Measurements from ENCODE around the gene TEX30.
"Not testable (repeated sequence)": the region's sequence is repeated elsewhere in the genome, so short reads cannot be mapped to it uniquely, and the experiment has no call there.

Gene TEX30

DNA sequence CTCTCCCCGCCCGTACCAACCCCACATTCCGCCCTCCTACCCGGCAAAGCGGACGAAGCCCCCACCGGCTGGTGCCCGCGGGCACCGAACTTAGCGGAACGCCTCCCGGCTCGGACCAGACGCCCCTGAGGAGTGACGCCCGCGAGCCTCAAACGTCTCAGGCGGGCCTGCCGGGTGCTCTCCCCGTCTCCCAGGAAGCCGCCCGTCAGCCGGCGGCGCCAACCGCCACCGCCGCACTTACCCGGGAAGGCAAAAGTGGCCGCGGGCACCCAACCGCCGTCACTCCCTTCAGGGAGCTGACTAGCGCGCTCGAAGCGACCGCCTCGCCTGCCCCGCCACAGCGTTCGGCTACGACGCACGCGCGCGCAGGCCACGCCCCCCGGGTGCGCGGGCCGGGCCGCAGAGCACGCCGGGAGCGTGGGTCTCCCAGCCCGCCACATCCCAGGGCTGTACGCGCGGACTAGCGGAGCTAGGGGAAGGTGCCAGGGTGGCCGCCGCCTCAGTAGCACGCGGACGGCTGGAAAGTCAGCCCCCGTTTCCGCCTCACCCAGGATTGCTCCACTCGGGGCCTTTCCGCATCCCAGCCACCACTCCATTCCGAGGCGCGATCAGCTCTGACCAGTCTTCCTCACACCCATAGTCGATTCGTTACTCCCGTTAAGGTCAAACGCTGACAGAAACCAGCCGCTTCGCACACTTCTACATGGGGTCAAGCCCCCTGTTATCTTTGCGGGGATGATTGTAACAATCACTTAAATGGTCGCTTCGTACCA is at the start of gene TEX30:
Gene TEX30 (minus strand): TSS at position 346 of the 773 bp plus-strand sequence. CDS start 3,760 bp downstream, outside the sequence.
- H3K4me3 ChIP-seq (ENCODE audit: low read depth, low read length), result peak within 1 kb of the TSS; percentile 62

DNA sequence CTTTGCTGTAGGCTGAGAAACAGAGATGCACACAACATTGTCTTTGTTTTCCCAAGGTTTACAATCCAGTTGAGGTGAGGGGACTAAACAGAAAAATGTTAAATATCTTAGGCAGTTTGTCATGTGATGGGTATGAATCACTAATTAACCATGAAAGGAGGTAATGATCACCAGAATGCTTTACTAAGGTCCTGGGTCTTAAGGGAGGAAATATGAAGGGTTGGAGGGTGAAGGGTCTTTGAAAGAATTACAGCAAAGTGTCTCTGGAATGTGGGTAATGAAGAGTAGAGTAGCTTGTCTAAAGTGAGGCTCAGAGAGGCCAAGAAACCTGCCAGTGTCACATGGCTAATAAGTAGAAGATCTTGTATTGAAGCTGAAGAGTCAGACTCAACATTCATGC is 44.3 kb upstream of the TEX30 start:
- no peak overlapping the region for H3K4me3 ChIP-seq (ENCODE audit: low read depth, low read length)

DNA sequence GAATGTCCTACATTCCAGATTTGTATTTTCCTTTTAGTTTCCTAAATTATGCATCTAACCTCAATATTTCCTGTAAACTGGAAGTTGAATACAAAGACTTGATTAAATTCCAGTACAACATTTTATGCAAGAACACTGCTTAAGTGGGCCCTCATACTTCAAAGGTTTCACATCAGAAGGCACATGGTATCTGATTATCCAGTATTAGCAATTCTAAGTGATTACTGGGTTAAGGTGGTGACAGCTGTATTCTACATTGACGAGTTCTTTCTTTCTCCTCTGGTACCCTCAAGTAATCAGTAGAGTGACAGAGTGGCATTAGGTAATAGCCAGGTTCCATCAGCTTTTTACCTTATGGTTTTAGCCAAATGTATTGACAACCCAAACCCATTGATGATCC is 43.7 kb upstream of the TEX30 start:
- H3K4me3 ChIP-seq (ENCODE audit: low read depth, low read length), result no peak overlapping the region

DNA sequence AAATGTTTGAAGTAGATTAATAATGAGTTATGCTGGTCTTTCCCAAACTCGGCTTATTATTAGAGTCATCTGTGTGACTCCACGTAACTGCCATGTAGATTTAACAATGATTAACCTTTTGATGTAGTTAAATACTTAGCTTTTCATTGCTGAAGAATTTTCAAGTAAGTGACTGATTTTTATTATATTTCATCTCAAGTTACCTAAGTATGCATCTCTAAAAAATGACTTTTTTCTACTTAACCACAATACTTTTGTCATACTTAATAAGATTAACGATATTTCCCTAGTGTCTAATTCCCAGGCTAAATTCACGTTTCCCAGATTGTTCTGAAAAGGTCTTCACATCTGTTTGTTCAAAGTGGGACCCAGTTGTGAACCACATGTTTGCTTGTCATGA is 43.1 kb upstream of the TEX30 start:
- H3K4me3 ChIP-seq (ENCODE audit: low read depth, low read length), result no peak overlapping the region

DNA sequence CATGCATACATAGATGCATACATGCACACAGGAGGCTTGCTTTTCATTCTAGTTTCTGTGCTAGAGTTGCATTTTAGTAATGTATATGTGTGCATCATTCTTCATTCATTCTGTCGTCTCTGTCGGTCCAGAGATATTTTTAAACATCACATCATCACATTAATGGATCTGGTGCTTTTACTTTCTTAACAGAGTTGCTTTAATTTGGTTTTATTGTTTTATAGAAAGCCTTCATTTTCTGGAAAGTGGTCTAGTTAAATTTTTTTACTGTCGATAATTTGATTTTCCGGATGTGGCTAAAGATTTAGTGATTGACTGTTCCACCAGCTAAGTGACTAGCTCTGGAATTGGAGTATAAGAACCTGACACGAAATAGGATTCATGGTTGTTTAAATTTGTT is 42.2 kb upstream of the TEX30 start:
- H3K4me3 ChIP-seq (ENCODE audit: low read depth, low read length), result no peak overlapping the region

DNA sequence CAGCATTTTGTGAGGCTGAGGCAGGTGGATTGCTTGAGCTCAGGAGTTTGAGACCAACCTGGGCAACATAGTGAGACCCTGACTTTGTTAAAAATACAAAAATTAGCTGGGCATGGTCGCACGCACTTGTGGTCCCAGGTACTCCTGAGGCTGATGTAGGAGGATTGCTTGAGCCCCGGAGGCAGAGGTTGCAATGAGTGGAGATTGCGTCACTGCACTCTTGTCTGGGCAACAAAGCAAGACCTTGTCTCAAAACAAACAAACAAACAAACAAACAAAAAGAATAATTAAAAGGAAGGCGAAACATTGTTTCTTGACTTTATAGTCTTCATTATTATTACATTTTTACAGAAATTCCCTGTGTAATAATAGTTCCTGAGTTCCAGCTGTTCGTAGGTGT is 41.2 kb upstream of the TEX30 start:
- H3K4me3 ChIP-seq (ENCODE audit: low read depth, low read length), result no peak overlapping the region

DNA sequence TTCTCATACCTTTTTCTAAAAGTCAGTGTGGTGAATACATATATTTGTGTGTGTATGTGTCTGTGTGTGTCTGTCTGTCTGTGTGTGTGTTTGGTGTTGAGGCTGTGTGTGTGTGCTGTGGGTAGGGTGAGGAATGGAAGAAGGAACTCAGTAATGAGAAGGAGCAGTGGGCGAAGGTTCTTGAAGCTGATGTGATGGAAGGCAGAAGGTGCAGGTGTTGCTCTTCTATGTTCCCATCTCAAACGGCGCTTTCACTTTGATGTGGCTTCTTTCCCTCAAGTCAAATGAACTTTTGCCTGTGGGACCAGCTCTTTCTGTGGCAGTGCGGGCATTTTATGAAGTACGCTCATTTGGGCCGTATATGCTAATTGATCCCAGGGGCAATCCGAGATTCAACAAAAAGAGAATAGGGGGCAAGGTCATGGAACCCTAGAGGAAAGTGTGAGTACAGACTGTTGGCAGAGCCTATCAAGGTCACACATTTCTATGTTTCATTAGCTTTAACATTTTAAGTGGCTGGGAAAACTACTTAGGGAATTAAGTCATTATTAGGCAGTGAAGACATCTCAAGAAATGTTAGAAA is 40.5 kb upstream of the TEX30 start:
- no peak overlapping the region for H3K4me3 ChIP-seq (ENCODE audit: low read depth, low read length)

DNA sequence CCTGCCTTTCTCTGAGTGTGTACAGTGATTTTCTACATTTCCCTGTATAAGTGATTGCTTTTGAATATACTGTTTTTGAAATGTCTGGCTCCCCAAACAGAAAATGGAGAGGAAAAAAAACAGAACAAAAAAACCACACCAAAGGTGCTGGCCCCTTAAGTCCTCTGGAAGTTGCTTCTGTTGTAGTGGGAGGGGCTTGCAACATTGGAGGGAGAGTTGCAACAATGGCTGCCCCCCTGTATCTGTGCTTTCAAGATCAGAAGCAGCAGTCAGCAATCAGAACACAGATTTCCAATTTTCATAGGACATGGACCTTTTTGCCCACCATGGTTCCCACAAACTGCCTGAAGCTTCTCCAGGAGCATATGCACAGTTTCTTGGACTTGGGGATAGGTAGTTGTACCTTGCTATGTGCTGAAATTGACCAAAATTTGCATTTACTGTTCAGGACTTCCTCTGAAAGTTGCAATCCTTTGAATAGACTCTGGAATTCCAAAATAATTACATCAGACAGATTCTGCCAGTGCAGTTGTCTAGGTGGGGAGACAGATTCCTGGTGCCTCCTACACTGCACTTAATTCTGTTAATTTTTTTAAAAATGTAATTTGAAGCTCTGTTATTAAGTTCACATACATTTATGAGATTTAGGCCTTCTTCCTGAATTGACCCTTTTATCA is 39.2 kb upstream of the TEX30 start:
- no peak overlapping the region for H3K4me3 ChIP-seq (ENCODE audit: low read depth, low read length)

DNA sequence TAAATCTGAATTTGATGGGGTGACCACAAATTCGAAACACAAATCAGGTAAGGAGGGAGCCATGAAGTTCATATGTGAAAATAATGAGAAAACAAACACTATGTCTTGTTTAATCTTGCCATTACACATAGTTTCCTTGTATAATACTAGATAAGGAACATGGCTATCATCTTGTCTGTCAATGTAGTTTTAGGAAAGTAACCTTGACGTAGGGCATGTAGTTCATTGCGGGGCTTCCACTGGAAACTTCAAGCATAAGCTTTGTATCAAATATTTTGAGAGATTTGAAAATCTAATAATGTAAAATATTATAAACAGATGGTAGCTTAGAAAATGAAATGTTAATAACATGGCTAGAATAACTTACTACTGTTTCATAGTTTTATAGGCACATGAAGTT is 34.1 kb upstream of the TEX30 start:
- H3K4me3 ChIP-seq (ENCODE audit: low read depth, low read length), result no peak overlapping the region

DNA sequence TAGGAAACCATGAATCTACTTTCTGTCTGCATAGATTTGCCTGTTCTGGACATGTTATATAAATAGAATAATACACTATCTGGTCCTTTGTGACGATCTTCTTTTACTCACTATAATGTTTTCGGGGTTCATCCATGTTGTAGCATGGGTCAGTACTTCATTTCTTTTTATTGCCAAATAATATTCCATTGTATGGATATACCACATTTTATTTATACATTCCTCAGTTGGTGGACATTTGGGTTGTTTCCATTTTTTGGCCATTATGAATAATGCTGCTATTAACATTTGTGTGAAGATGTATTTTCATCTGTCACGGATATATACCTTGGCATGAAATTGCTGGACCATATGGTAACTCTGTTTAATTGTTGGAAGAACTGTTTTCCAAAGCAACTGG is 32.1 kb upstream of the TEX30 start:
- H3K4me3 ChIP-seq (ENCODE audit: low read depth, low read length), result no peak overlapping the region

DNA sequence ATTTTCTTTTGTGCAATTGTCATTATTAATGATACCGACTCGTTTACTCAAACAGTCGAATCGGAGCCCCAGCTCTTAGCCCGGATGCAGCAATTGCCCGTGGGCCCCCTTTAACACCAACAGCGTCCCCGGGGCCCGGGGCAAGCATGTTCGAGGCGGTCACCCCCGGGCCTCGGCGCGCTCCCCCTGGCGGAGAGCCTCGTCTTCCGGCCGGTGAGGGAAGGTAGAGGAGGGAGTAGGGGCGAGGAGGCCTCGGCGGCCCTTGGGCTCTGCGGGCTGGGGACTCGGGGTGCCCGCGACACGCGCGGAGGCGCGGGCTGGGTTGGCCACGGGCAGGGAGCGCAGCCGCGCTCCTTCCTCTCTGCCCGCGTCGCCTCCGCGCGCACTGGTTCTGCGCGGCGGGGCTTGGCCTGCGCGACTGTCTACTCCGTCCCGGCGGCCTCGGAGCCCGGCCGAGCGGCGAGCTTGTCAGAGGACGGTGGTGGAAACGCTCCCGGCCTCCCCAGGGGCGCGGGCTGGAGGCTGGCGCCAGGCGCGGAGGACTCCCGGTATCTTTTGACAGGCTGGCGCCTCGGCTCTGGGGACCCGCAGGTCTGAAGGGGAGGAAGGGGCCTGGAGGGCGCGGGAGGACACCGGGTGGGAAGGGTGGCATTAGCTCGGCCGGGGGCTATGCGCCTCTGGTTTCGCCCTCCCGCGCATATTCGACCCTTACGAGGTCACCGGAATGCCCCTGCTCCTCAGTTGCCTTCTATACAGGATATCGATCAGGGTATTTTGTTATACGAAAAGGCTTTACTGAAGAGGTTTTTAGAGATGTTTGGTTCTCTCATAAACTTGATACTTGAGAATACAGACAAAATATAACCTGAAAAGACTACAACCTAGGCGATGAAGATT is 26.8 kb upstream of the TEX30 start:
- peak overlapping the region; percentile 79 for H3K4me3 ChIP-seq (ENCODE audit: low read depth, low read length)

DNA sequence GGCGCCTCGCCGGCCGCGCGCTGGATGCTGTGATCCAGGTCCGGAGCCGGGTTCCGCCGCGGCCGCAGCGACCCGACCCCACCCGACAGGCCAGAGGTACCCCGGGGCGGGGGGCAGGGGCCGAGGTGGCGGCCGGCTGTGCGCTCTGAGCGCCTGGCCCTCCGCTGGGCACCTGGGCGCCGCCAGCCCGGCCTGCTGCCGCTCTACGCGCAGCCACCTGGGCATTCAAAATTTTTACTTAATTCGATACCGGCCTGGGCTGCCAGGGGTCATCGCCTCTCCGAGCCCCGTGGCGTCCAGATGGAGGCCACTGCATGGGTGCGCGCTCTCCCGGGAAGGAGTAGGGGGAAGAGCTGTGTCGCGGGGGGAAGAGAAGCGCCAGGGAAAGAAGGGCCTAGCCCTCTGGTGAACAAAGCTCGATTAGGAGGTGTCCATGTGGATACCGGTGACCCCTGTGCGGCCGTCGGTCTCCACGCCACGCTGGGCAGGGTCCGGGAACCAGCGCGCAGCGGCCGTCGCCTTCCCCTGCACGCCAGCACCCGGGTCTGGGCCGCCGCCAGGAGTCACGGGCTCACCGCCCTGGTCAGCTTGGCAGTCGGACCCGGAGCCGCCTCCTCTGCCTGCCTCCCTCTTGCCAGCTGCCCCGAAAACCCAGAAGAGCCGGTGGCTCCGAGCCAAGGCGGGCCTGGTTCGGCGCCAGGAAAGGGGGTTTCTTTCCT is 26.0 kb upstream of the TEX30 start:
- peak overlapping the region; percentile 79 for H3K4me3 ChIP-seq (ENCODE audit: low read depth, low read length)

DNA sequence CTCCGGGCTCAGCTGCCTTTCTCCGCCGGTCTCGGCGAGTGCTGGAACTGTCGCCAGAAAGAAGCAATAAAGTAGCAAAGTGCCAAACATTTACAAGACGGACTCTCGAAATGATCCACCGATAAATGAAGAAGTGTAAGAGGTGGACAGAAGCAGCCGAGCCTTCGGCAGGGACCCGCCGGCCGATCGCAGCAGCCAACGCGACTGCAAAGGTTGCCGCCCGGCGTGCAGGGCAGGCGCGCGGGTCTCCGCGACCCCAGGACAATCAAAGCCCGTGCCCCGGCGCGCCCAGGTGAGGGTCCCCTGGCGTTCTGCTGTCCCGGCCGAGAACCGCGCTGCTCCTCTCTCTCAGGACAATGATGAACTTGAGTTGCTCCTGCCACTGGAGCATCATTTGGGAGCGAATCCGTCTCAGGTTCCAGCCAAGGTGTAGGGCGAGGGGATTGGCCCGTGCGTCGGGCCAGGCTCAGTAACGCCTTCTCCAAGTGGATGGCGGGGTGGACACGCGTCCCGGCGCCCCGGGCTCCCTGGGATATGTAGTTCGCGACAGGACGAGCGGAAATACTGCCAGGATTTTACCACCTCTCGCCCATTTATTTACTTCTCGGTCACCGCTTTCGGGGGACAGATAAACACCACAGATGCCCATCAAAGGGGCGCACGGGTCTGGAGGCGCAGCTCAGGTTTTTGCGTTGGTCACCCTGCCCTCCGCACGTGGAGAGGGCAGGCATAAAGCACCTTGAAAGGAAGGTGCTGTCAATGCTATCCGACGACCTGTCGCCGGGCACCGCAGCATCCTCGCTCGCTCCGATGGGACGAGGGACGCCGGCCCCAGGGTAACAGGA is 25.2 kb upstream of the TEX30 start, which contains the start of the genes BIVM and POGLUT2:
Gene BIVM (plus strand): TSS at position 539 of the 845 bp plus-strand sequence. CDS start 8,149 bp downstream, outside the sequence.
Gene POGLUT2 (minus strand): TSS at position 396 of the 845 bp plus-strand sequence. CDS start 306 bp downstream, at position 90.
- H3K4me3 ChIP-seq (ENCODE audit: low read depth, low read length), result peak within 1 kb of the TSS; percentile 79

DNA sequence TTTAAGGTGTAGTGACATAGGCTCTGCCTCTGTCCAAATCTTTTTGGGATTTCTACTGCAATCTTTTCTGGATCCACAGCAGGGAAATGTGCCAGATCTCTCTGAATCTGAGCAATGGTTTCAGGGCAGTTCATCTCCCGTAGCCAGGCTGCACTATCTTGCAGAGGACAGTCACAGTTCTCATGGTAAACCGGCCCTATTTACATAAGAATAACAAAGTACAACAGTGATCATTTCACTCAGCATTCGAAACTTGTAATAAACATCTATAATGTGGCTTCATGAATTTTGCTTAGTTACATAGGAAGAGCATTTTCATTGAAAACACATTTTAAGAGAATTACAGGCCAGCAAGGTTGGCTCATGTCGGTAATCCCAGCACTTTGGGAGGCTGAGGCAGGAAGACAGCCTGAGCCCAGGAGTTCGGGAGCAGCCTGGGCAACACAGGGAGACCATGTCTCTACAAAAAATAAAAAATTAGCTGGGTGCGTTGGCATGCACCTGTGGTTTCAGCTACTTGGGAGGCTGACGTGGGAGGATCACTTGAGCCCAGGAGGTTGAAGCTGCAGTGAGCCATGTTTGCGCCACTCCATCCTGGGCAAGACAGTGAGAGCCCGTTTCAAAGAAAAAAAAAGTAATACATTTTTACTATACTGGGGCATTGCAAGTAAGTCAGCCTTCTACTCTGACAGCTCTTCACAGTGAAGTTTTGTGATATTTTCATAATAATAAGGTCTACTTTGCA is 20.2 kb upstream of the TEX30 start:
- no peak overlapping the region for H3K4me3 ChIP-seq (ENCODE audit: low read depth, low read length)

DNA sequence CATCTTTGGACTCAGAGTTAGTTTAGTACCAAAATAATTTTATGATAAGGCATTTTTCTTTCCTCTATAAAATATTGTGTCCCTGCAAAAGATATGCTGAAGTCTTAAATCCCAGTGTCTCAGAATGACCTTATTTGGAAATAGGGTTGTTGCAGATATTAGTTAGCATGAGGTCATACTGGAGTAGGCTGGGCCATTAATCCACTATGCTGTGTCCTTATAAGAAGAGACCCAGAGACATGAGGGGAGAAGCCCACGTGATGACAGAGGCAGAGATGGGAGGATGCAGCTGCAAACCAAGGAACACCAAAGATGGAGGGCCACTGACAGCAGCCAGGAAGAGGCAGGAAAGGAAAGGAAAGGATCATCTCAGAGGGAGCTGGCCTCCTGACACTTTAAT is 18.8 kb upstream of the TEX30 start:
- no peak overlapping the region for H3K4me3 ChIP-seq (ENCODE audit: low read depth, low read length)

DNA sequence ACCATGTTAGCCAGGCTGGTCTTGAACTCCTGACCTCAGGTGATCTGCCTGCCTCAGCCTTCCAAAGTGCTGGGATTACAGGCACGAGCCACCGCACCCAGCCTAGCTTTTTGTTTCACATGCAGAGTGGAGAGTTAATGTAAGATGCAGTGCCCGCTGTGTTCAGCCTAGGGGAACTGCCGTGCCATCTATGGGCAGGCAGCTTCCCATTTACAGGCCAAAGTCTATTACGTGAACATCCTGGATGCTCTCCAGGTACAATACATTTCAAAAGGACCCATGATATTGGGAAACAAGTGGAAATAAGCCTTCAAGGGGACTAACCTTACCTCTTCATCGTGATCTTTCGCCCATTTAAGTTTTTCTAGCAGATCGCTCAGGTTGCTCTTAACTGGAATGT is 15.1 kb upstream of the TEX30 start:
- no peak overlapping the region for H3K4me3 ChIP-seq (ENCODE audit: low read depth, low read length)

DNA sequence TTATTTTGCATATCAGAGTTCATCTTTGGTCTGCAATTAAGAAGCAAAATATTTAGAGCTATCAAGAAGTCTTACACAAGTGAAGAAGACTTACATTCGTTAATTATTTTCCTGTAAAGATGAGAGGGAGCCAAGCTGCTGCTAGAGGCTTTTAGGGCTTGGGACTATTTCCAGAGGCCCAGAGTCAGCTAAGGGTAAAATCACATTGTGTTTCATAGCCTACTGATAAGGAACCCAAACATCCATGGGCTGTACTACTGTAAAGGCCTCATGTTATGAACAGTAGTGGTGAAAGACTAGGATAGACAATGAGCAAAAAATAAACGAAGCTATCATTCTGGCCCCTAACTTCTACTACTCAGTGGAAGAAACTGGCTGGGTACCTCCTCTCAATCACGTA is 10.9 kb upstream of the TEX30 start:
- H3K4me3 ChIP-seq (ENCODE audit: low read depth, low read length), result no peak overlapping the region

DNA sequence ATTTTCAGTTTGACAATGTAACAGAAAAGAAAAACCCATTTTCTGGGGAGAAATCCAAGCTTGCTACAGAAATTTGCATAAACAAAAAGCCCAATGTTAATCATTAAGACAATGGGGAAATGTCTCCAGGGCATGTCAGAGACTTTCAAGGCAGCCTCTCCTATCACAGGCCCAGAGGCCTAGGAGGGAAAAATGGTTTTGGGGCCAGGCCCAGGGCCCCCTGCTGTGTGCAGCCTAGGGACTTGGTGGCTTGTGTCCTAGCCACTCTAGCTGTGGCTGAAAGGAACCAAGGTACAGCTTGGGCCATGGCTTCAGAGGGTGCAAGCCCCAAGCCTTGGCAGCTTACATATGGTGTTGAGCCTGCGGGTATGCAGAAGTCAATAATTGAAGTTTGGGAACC is 8.0 kb upstream of the TEX30 start:
- no peak overlapping the region for H3K4me3 ChIP-seq (ENCODE audit: low read depth, low read length)

DNA sequence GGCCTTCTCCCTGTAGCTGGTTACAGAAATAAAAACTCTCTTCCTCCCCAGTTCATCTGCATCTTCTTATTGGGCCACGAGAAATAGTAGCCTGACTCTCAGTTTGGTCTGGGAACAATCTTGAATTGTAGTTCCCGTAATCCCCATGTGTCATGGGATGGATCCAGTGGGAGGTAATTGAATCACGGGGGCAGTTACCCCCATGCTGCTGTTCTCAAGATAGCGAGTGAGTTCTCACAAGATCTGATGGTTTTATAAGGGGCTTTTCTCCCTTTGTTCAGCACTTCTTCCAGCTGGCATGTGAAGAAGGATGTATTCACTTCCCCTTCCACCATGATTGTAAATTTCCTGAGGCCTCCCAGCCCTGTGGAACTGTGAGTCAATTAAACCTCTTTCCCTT is 7.1 kb upstream of the TEX30 start:
- H3K4me3 ChIP-seq (ENCODE audit: low read depth, low read length), result not testable (repeated sequence)

Data from iPS-11a (cell line).